CD4-positive, alpha-beta T cell treated with Interferon gamma for 1 hour (primary cell): ENCODE measurements around the gene ANKZF1.
"Not testable (repeated sequence)": the region's sequence is repeated elsewhere in the genome, so short reads cannot be mapped to it uniquely, and the experiment has no call there.

Source experiments
- DNase-seq: peaks from one replicate; pipeline ENCODE4 v3.0.0-alpha.2; 2020

ANKZF1 gene

DNA sequence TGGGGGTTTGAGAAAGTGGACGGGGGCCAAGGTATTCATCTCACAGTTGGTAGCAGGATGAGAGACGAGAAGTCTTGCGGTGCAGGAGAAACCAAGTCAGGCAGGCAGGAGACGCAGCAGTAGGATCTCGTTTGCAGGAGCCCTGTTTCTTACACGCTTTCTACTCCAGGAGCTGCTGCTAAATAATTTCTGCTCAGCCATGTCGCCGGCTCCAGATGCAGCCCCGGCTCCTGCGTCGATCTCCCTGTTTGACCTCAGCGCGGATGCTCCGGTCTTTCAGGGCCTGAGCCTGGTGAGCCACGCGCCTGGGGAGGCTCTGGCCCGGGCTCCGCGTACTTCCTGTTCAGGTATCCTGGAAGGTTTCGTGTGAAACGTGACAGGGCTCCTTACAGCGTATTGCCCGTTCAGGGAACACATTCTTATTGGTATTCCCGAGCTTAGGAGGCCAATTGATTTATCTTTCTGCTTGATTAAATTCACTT is 494 bp downstream of the ANKZF1 start:
- DNase-seq = no peak

DNA sequence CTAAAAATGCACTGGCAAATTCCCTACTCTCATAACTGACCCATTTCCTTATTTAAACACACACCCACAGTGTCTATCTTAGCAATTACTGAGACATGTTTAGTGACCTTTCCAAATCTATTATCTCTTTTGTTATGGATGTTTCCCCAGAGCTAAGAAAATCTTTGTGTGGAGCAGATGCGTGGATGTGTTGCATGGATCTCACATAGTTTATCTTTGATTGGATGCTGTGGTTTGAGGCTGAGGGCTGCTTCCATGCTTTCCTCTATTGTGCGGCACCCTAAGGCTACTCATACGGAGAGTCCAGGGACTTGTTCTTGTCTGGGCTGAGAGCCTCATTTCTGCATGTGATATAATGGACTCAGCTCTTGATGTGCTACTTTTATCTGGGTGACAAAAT is 4.7 kb downstream of the ANKZF1 start:
- DNase-seq = no peak

DNA sequence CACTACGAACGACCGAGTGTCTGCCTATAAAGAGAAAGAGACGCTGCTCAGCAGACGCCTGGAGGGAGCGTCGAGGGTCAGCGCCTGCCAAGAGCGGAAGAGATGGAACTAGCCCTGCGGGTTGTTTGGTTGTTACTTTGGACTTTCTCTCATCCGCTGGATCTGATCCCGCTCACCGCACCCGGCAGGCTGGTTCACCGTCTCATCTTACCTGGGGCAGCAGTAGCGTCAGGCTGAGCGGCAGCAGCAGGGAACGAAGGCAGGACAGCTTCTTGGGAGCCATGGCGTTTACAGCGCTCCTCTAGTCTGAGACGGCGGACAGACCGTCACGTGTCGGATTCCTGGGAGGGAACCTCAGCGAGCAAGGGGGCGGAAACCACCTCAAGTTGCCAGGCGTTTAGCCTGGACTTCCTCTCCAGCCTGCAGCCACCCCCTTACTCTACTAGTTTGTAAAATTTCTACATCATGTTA is 13.7 kb downstream of the ANKZF1 start:
- DNase-seq = peak; percentile 34

- DNase-seq = no peak
Measured at GRCh38 chr2:219244789-219245147, 15.2 kb downstream of the ANKZF1 start.

- DNase-seq = peak; percentile 87
Measured at GRCh38 chr2:219245148-219245898, 15.7 kb downstream of the ANKZF1 start, which contains the start of the genes GLB1L and STK16. TSS of gene GLB1L (minus strand) at chr2:219245444. CDS start at chr2:219243573, 1,871 bp downstream. TSS of gene STK16 (plus strand) at chr2:219245479. CDS start at chr2:219246000, 521 bp downstream.

GRCh38 chr2:219245899-219246230 is 16.3 kb downstream of the ANKZF1 start:
- DNase-seq = no peak

GRCh38 chr2:219246559-219246958 is 17.0 kb downstream of the ANKZF1 start:
- DNase-seq = no peak

DNA sequence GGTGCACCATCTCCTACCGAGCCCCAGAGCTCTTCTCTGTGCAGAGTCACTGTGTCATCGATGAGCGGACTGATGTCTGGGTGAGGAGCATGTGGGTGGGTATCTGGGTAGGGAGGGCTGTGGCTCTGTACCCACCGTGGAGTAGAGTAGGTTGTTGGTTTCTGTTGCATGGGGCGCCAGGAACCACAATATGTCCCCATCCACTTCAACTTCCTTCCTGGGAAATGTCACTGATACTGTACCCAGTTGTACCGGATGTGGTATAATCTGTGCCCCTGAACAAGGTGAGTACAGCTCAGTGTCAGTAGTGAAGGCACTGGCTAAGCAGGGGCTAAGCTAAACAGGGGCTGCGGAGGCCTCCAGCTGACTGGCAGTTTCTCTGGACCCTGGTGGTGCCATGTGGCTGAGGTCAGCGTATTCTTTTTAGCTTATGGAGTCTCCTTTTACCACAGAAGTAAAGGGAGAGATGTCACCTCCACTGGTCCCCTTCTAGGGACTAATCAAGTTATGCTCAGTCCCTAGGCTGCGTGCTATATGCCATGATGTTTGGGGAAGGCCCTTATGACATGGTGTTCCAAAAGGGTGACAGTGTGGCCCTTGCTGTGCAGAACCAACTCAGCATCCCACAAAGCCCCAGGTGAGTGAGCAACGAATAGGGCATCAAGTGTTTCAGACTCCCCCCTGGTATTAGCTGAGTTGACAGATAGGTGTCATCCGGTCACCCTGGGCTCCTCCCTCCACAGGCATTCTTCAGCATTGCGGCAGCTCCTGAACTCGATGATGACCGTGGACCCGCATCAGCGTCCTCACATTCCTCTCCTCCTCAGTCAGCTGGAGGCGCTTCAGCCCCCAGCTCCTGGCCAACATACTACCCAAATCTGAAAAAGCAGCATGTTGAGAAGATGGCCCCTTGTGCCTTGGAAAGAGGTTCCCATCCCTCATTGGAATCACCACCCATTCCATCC is 18.4 kb downstream of the ANKZF1 start:
- DNase-seq = peak; percentile 61

- no peak for DNase-seq
Measured at GRCh38 chr2:219248845-219249202, 19.2 kb downstream of the ANKZF1 start.

- DNase-seq = peak; percentile 67
Measured at GRCh38 chr2:219249203-219249980, 19.8 kb downstream of the ANKZF1 start.

GRCh38 chr2:219250049-219250781 is 20.6 kb downstream of the ANKZF1 start:
- DNase-seq = no peak

- no peak for DNase-seq
Measured at GRCh38 chr2:219251656-219252055, 22.1 kb downstream of the ANKZF1 start.

GRCh38 chr2:219252084-219252483 is 22.5 kb downstream of the ANKZF1 start:
- DNase-seq = no peak

GRCh38 chr2:219252570-219252899 is 22.9 kb downstream of the ANKZF1 start:
- DNase-seq = no peak

DNA sequence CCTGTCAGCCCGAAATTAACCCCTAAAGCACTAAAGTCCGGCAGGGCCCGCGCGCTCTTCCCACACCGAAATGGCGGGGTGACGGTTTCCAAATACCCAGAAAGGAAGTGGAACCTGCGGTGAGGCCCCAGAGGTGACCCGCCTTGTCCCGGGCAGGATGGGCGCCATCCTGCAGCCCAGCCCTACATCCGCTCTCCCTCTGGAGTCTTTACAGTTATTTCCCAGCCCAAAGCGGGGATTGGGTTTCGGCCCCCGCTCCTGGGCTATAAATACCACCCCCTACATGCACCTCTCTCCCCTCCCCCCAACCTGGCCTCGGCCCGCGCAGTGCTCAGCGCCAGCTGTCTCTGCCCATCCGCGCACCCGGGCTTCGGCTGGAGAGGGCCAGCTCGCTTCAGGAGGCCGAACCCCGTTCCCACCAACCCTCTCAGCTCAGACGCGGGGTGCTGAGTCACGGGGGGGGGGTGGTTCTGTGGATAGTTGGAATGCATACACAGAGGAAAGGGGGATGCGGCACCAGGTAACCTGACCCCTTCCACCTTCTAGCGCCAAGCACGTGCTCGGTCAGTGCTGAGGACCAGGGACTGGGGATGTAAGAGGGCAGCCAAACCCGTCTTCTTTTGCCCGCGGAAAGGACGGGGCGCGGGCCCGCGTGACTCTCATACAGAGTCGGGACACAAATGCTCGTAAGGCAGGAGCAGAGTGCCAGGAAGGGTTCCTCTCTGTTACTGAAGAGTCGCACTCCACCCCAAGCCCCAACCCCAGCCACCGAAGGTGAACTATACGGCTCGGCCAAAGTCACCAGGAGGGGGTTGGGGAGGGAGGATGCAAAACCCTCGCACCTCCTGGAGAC is 23.5 kb downstream of the ANKZF1 start, which contains the start of gene TUBA4B:
TUBA4B (plus strand) TSS at position 344 of the 853 bp plus-strand sequence; CDS start at position 509, 165 bp downstream.
- DNase-seq = peak; percentile 36

- DNase-seq = peak; percentile 92
Measured at GRCh38 chr2:219253753-219254589, 24.4 kb downstream of the ANKZF1 start, which contains the start of gene TUBA4A. TSS of gene TUBA4A (minus strand) at chr2:219253918. CDS start at chr2:219253858, 60 bp downstream.

DNA sequence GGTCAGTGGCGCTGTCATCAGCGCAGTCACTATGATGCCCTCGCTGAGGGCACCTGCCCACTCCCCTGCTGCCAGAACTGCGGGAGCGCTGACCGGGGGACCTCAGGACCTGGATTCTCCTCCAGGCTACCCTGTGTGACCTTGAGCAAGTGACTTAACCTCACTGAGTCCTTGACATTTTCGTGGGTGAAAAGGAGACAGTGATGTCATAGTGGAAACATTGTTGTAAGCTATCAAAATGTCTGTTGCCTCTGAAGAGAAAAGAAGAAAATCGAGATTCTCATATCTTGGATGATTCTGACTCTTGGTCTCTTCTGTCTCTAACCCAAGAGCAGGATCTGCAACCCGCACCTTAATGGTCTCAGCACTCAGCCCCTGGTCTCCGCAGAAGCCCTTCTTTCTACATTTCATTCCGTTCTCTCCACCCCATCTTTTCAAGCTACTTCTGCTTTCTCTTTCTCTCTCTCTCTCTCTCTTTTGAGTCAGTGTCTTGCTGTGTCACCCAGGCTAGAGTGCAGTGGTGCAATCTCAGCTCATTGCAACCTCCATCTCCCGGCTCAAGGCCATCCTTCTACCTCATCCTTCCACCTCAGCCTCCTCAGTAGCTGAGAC is 25.1 kb downstream of the ANKZF1 start:
- peak; percentile 57 for DNase-seq

- DNase-seq = not testable (repeated sequence)
Measured at GRCh38 chr2:219258942-219259341, 29.3 kb downstream of the ANKZF1 start.
